C4-2B (cell line): Measurements from ENCODE around the gene NPAS3.

ENCODE experiments used
- ZFX ChIP-seq: fragments of 450-650 bp; IDR thresholded peaks from 2 replicates; pipeline ENCODE4 v1.6.1; 2017
- TF ChIP-seq, protein P1 (sequence below): fragments of 450-650 bp; conservative IDR thresholded peaks from 2 replicates; pipeline ENCODE4 v1.5.1; 2017; ENCODE audit warnings: mild to moderate bottlenecking

DNA sequence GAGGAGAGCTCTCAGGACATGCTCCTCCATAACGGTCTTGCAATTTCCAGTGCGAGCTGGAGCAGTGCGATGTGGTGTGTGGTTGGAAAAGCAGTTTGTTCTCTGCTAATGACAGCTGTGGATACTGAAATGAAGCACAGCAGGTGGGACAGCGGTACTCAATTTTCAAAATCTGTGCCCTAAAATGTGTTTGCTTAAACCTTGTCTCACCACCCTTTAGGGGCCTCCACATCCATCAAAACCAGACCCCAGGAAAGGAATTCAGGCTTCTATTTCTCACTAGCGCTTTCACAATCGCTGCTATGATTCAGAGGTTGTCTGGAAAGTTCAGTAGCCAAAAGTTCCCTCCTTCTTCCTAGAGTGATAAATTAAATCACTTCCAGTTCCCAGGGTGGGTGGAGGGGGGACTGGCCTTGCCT, 571.4 kb downstream of the NPAS3 start:
- TF ChIP-seq, protein P1, sequence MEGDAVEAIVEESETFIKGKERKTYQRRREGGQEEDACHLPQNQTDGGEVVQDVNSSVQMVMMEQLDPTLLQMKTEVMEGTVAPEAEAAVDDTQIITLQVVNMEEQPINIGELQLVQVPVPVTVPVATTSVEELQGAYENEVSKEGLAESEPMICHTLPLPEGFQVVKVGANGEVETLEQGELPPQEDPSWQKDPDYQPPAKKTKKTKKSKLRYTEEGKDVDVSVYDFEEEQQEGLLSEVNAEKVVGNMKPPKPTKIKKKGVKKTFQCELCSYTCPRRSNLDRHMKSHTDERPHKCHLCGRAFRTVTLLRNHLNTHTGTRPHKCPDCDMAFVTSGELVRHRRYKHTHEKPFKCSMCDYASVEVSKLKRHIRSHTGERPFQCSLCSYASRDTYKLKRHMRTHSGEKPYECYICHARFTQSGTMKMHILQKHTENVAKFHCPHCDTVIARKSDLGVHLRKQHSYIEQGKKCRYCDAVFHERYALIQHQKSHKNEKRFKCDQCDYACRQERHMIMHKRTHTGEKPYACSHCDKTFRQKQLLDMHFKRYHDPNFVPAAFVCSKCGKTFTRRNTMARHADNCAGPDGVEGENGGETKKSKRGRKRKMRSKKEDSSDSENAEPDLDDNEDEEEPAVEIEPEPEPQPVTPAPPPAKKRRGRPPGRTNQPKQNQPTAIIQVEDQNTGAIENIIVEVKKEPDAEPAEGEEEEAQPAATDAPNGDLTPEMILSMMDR, result no peak
- TF ChIP-seq ZFX, result no peak
